ENCODE results near the gene TMEM43.

The TMEM43 gene

DNA sequence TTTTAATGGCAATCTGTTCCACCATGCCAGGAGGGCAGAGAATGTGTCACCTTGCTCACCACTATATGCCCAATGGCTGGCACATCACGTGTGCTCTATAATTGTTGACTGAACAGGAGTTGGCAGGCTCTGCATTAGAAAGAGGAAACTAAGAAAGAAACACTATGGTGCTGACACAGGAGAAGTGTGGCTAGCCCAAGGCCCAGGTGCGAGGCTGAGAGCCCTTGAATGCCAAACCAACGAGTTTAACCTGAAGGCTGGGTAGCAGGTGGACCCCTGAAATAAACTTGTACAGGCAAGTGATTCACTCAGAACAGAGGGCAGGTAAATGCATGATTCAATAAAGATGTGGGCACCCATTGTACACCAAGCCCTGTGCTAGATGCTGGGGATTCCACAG lies 2.6 kb upstream of the TMEM43 start:
- FAIRE-seq (no peak), DNase-seq (ENCODE audit: insufficient read length, low spot score) (no peak)
- TF ChIP-seq POU2F2 (IDR thresholded peaks at IDR 0.05; ENCODE audit: low read depth, low read length): no peak
- no peak for TF ChIP-seq SPI1 (IDR thresholded peaks at IDR 0.05; ENCODE audit: low read depth, low read length)
- no peak for TF ChIP-seq TAF1 (IDR thresholded peaks at IDR 0.05; ENCODE audit: low read depth, low read length)
- TF ChIP-seq POLR2A (IDR thresholded peaks at IDR 0.05; ENCODE audit: low read depth, low read length): no peak
- TF ChIP-seq PAX5 (IDR thresholded peaks at IDR 0.05; ENCODE audit: insufficient read depth, low read length, severe bottlenecking): no peak
- TF ChIP-seq POLR2AphosphoS5 (IDR thresholded peaks at IDR 0.05; ENCODE audit: low read depth, low read length): no peak

- no peak for DNase-seq (ENCODE audit: insufficient read length, low spot score)
- TF ChIP-seq TAF1 (IDR thresholded peaks at IDR 0.05; ENCODE audit: low read depth, low read length): no peak
- TF ChIP-seq POLR2A (IDR thresholded peaks at IDR 0.05; ENCODE audit: low read depth, low read length): peak; percentile 17; the same call in 1 of the 2 replicates
- FAIRE-seq: no peak
These were observed 1.3 kb upstream of the TMEM43 start for GRCh38 chr3:14123308-14124222.

GRCh38 chr3:14124223-14124614 lies 633 bp upstream of the TMEM43 start:
- peak; percentile 47 for DNase-seq (ENCODE audit: insufficient read length, low spot score)
- peak; percentile 79 for FAIRE-seq
- TF ChIP-seq SPI1 (IDR thresholded peaks at IDR 0.05; ENCODE audit: low read depth, low read length) (peak; percentile 54), POLR2A (IDR thresholded peaks at IDR 0.05; ENCODE audit: low read depth, low read length) (no peak; the same call in 1 of the 2 replicates), POLR2AphosphoS5 (IDR thresholded peaks at IDR 0.05; ENCODE audit: low read depth, low read length) (peak; percentile 76; the same call in 1 of the 2 replicates), PAX5 (IDR thresholded peaks at IDR 0.05; ENCODE audit: insufficient read depth, low read length, severe bottlenecking) (no peak), TAF1 (IDR thresholded peaks at IDR 0.05; ENCODE audit: low read depth, low read length) (0 out of 2 replicates have a peak, but pooled peaks have one; percentile 4)

DNA sequence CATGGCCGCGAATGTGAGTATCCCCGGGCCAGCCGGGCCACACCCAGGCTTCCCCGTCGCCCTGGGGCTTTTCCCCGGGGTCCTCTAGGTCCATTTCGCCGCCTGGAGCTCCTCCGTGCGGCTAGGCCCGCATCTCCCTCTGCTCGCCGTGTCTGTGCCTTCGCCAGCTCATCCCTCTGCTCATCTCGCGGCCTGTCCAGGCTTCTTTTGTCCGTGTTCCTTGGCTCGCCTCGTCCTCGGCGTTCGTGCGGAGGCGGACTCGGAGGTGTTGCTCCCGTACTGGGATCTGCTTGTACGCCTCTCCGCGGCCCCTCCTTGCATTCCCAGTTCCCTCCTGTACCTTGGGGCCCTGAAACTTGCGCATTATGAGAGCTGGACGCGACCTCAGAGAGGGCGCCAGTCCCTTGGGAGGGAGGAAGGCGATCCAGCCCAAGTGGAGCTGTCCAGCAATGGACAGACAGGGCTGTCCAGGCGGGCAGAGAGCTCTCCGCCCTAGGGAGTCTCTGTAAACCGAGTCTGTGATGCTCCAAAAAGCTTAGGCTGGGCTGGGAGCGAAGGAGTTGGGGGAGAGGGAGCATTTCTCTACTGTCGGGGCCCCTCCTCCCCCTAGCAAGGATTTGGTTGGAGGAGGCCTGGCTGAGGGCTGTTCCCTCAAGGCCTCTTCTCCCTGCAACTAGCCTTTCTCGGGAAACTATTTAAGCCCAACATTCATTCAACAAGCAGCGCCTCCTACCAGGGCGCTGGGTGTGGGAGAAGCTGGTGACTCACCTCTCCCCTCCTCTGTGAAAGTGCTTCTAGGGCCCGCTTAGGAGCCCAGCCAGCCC lies 553 bp downstream of the TMEM43 start:
- DNase-seq (ENCODE audit: insufficient read length, low spot score) (no peak), FAIRE-seq (no peak)
- TF ChIP-seq SPI1 (IDR thresholded peaks at IDR 0.05; ENCODE audit: low read depth, low read length) (no peak), TAF1 (IDR thresholded peaks at IDR 0.05; ENCODE audit: low read depth, low read length) (no peak), POU2F2 (IDR thresholded peaks at IDR 0.05; ENCODE audit: low read depth, low read length) (no peak), POLR2AphosphoS5 (IDR thresholded peaks at IDR 0.05; ENCODE audit: low read depth, low read length) (no peak), PAX5 (IDR thresholded peaks at IDR 0.05; ENCODE audit: insufficient read depth, low read length, severe bottlenecking) (no peak), POLR2A (IDR thresholded peaks at IDR 0.05; ENCODE audit: low read depth, low read length) (no peak)

DNA sequence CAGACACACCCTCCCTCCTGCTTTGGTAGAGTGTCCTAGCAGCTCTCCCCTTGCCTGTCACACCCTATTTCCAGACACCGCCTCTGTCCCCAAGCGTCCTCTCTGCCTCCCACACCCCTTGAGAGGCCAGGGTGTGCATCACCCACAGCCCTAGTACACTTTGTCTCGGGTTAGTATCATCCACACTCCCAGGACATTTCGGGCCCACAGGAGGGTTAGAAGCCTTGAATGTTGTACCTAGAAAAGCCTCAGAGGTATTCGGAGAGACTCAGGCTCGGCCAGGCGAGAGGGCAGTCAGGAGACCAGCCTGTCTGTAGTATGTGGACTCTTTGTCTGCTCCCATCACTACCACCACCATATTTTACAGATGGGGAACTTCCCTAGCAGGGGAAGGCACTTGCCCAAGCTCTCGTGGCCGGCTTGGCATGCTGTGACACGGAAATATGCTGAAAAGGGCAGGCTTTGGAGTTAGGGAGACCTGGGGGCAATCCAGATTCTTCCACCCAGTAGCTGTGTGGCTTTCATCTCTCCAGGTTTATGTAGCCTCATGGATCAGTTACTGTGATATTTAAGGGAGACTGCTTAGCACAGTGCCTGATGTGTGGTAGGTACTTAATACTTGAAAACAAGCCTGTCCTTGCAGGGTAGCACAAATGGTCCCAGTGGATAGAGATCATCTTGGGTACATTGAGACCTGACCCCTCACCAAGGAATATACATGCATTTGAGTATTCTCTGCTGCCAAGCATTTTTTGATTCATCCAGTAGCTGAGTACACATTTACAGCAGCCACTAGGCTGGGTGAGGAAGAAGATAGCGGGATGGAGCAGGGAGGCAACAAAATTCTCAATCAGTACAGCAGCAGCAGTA lies 1.4 kb downstream of the TMEM43 start:
- FAIRE-seq (no peak), DNase-seq (ENCODE audit: insufficient read length, low spot score) (no peak)

DNA sequence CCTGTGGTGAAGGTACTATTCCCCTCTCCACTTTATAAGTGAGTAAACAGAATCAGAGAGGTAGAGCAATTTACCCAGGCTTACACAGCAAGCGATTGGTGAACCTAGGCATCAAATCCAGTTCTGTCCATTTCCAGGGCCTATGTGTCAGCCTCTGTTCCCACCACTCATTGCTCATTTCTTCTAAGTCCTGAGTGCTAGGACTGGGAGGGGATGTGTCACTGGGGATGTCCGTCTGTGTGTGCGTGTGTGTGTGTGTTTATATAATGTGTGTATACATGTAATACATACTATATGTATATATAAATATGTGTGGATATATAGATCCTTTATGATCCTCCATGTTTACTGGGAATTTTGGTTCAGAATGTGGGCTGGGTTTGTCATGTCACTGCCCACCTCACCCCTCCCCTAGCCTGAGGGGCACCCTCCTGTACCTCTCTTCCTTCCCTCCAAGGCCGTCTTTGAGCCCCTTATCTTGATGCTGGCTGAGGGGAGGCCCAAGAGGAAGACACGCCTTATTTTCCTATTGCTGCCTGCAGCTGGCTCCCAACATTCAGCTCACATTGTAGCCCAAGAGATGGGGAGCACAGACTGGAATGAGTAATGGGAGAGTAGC lies 2.1 kb downstream of the TMEM43 start:
- DNase-seq (ENCODE audit: insufficient read length, low spot score): no peak
- FAIRE-seq: no peak
- TF ChIP-seq SPI1 (IDR thresholded peaks at IDR 0.05; ENCODE audit: low read depth, low read length) (no peak), PAX5 (IDR thresholded peaks at IDR 0.05; ENCODE audit: insufficient read depth, low read length, severe bottlenecking) (no peak), POLR2AphosphoS5 (IDR thresholded peaks at IDR 0.05; ENCODE audit: low read depth, low read length) (no peak), POLR2A (IDR thresholded peaks at IDR 0.05; ENCODE audit: low read depth, low read length) (no peak), TAF1 (IDR thresholded peaks at IDR 0.05; ENCODE audit: low read depth, low read length) (no peak), POU2F2 (IDR thresholded peaks at IDR 0.05; ENCODE audit: low read depth, low read length) (no peak)

More for the DNA sequence above, 1.4 kb downstream of the TMEM43 start:
- no peak for TF ChIP-seq POLR2A (IDR thresholded peaks at IDR 0.05; ENCODE audit: low read depth, low read length)
- no peak for TF ChIP-seq TAF1 (IDR thresholded peaks at IDR 0.05; ENCODE audit: low read depth, low read length)
- no peak for TF ChIP-seq POLR2AphosphoS5 (IDR thresholded peaks at IDR 0.05; ENCODE audit: low read depth, low read length)
- no peak for TF ChIP-seq PAX5 (IDR thresholded peaks at IDR 0.05; ENCODE audit: insufficient read depth, low read length, severe bottlenecking)
- no peak for TF ChIP-seq POU2F2 (IDR thresholded peaks at IDR 0.05; ENCODE audit: low read depth, low read length)
- no peak for TF ChIP-seq SPI1 (IDR thresholded peaks at IDR 0.05; ENCODE audit: low read depth, low read length)

GRCh38 chr3:14127516-14128161 lies 2.8 kb downstream of the TMEM43 start:
- TF ChIP-seq POU2F2 (IDR thresholded peaks at IDR 0.05; ENCODE audit: low read depth, low read length): no peak
- TF ChIP-seq SPI1 (IDR thresholded peaks at IDR 0.05; ENCODE audit: low read depth, low read length): no peak
- TF ChIP-seq POLR2A (IDR thresholded peaks at IDR 0.05; ENCODE audit: low read depth, low read length): no peak
- no peak for TF ChIP-seq POLR2AphosphoS5 (IDR thresholded peaks at IDR 0.05; ENCODE audit: low read depth, low read length)
- no peak for TF ChIP-seq TAF1 (IDR thresholded peaks at IDR 0.05; ENCODE audit: low read depth, low read length)
- TF ChIP-seq PAX5 (IDR thresholded peaks at IDR 0.05; ENCODE audit: insufficient read depth, low read length, severe bottlenecking): no peak
- FAIRE-seq (no peak), DNase-seq (ENCODE audit: insufficient read length, low spot score) (no peak)

DNA sequence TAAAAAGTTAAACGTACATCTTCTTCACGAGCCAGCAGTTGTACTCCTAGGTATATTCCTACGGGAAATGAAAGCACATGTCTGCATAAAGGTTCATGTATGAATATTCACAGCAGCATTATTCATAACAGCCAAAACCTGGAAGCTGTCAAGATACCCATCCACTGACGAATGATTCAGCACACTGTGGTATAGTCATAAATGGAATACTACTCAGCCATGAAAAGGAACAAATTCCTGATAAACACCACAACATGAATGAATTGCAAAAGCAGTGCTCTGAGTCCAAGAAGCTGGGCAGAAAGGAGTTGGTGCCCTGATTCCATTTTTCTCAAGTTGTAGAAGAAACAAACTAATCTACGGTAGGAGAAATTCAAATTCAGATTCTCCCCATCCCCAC lies 3.9 kb downstream of the TMEM43 start:
- no peak for FAIRE-seq
- DNase-seq (ENCODE audit: insufficient read length, low spot score): no peak
- TF ChIP-seq SPI1 (IDR thresholded peaks at IDR 0.05; ENCODE audit: low read depth, low read length): no peak
- no peak for TF ChIP-seq POLR2AphosphoS5 (IDR thresholded peaks at IDR 0.05; ENCODE audit: low read depth, low read length)
- no peak for TF ChIP-seq POU2F2 (IDR thresholded peaks at IDR 0.05; ENCODE audit: low read depth, low read length)
- TF ChIP-seq POLR2A (IDR thresholded peaks at IDR 0.05; ENCODE audit: low read depth, low read length): no peak
- TF ChIP-seq PAX5 (IDR thresholded peaks at IDR 0.05; ENCODE audit: insufficient read depth, low read length, severe bottlenecking): no peak
- TF ChIP-seq TAF1 (IDR thresholded peaks at IDR 0.05; ENCODE audit: low read depth, low read length): no peak
